ENCODE results near the gene NEU4.
"Not testable (repeated sequence)": the region's sequence is repeated elsewhere in the genome, so short reads cannot be mapped to it uniquely, and the experiment has no call there.

NEU4 gene

GRCh38 chr2:241814643-241815476 lies 5.9 kb downstream of the NEU4 start:
- no peak for DNase-seq

- peak; percentile 35 for DNase-seq
Measured at GRCh38 chr2:241815477-241816430, 6.8 kb downstream of the NEU4 start.

- no peak for DNase-seq
Measured at GRCh38 chr2:241816431-241817121, 7.6 kb downstream of the NEU4 start.

GRCh38 chr2:241817126-241817820 lies 8.3 kb downstream of the NEU4 start:
- no peak for DNase-seq

- DNase-seq, result not testable (repeated sequence)
Measured at GRCh38 chr2:241817821-241818215, 8.8 kb downstream of the NEU4 start.

GRCh38 chr2:241818229-241818942 lies 9.4 kb downstream of the NEU4 start:
- DNase-seq, result no peak

- DNase-seq, result no peak
Measured at GRCh38 chr2:241818943-241819270, 9.9 kb downstream of the NEU4 start.

GRCh38 chr2:241819947-241820624 lies 11.1 kb downstream of the NEU4 start:
- not testable (repeated sequence) for DNase-seq

GRCh38 chr2:241820625-241821384 lies 11.8 kb downstream of the NEU4 start:
- DNase-seq, result no peak

GRCh38 chr2:241821460-241822263 lies 12.7 kb downstream of the NEU4 start:
- no peak for DNase-seq

- DNase-seq, result no peak
Measured at GRCh38 chr2:241822264-241822623, 13.3 kb downstream of the NEU4 start.

- peak; percentile 77 for DNase-seq
Measured at GRCh38 chr2:241823531-241824437, 14.8 kb downstream of the NEU4 start.

- DNase-seq, result no peak
Measured at GRCh38 chr2:241827394-241827793, 18.4 kb downstream of the NEU4 start.

GRCh38 chr2:241833101-241833663 lies 24.2 kb downstream of the NEU4 start:
- DNase-seq, result no peak

GRCh38 chr2:241833756-241834526 lies 24.9 kb downstream of the NEU4 start:
- not testable (repeated sequence) for DNase-seq

GRCh38 chr2:241834527-241835210 lies 25.7 kb downstream of the NEU4 start:
- no peak for DNase-seq

- no peak for DNase-seq
Measured at GRCh38 chr2:241835611-241836010, 26.6 kb downstream of the NEU4 start.
